ENCODE data around the gene GLIS1. TPM values are rescaled to one million over a fixed set of nuclear protein-coding genes. Genes with fewer than 3 reads are reported as not detected.

The GLIS1 gene
- total RNA-seq, 1 experiment from 2014 or later = not detected

- Histone ChIP-seq H3F3A (ENCODE audit: insufficient read depth, low read depth) (peaks cover 18% of the 10 kb centered on the region; the same call in 1 of the 2 replicates), H3K27me3 (ENCODE audit: insufficient read depth, low read depth) (no peaks in the 10 kb centered on the region), H2AFZ (peak overlapping the region; percentile 24; the same call in 1 of the 2 replicates), H4K20me1 (ENCODE audit: insufficient read depth) (no peaks in the 10 kb centered on the region), H3K4me1 (replicated peaks; ENCODE audit: insufficient read depth) (peaks cover 39% of the 10 kb centered on the region), H3K4me2 (peak overlapping the region; percentile 70), H3K79me2 (ENCODE audit: low read depth) (no peaks in the 10 kb centered on the region), H3K9me3 (ENCODE audit: insufficient read depth, low read depth) (no peaks in the 10 kb centered on the region), H3K27ac (peak overlapping the region; percentile 97), H3K9me2 (ENCODE audit: insufficient read depth) (no peaks in the 10 kb centered on the region), H3K36me3 (ENCODE audit: low read depth) (no peaks in the 10 kb centered on the region), H3K4me3 (no peak overlapping the region; the same call in 1 of the 2 replicates)
- ChIA-PET POLR2A (ENCODE audit: unreplicated experiment) (no interaction called here), CTCF (no interaction called here)
- BruUV-seq (replicated peaks) = no TSS peak
- intact Hi-C loops (cut with micrococcal nuclease; ENCODE audit: unreplicated experiment) = no loop called here
- TF ChIP-seq, protein P1, sequence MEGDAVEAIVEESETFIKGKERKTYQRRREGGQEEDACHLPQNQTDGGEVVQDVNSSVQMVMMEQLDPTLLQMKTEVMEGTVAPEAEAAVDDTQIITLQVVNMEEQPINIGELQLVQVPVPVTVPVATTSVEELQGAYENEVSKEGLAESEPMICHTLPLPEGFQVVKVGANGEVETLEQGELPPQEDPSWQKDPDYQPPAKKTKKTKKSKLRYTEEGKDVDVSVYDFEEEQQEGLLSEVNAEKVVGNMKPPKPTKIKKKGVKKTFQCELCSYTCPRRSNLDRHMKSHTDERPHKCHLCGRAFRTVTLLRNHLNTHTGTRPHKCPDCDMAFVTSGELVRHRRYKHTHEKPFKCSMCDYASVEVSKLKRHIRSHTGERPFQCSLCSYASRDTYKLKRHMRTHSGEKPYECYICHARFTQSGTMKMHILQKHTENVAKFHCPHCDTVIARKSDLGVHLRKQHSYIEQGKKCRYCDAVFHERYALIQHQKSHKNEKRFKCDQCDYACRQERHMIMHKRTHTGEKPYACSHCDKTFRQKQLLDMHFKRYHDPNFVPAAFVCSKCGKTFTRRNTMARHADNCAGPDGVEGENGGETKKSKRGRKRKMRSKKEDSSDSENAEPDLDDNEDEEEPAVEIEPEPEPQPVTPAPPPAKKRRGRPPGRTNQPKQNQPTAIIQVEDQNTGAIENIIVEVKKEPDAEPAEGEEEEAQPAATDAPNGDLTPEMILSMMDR (conservative IDR thresholded peaks at IDR 0.05) = no peak
- TF ChIP-seq EZH2 (IDR thresholded peaks at IDR 0.05; ENCODE audit: low read depth) = no peak
- no peak for DNase-seq
Measured at GRCh38 chr1:53542551-53542950, 196.4 kb downstream of the GLIS1 start.

DNA sequence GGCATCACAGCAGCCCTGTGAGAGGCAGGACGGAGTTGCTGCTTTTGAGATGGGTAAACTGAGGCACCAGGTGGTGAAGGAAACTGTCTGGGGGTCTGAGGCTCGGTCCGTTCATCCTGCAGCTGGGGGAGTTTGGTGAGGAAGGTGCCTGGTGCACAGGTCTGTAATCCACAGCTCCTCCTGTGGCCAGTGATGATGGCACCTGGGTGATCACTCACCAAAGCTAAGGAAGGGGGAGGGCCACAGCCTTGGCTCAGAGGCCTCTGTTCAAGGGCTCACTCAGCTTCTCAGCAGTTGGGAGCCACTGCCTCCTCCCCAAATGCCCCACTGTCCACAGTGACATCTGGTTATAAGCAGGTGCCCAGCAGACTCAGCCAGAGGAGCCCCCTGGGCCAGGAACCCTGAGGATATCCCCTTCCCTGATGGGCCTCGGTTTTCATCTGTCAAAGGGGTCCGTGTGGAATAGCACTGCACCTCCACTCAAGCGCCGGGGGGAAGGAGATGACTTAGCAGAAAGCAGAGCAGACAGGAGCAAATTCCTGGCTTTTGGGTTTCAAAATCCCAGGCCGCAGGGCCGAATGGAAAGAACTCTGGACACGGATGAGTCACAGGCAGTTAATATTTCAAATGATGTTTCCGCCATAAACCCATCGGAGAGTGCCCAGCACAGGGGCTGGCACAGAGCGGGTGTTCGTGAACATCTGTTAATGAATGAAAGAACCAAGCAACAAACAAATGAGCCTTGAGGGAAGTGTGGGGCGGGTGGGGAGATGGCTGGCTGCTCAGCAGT, 197.0 kb downstream of the GLIS1 start:
- Histone ChIP-seq H3K79me2 (ENCODE audit: low read depth) (no peaks in the 10 kb centered on the region), H3K9me3 (ENCODE audit: insufficient read depth, low read depth) (no peaks in the 10 kb centered on the region), H3K4me2 (peak overlapping the region; percentile 70), H3F3A (ENCODE audit: insufficient read depth, low read depth) (peaks cover 18% of the 10 kb centered on the region; the same call in 1 of the 2 replicates), H3K4me3 (peak overlapping the region; percentile 33; the same call in 1 of the 2 replicates), H3K27ac (peak overlapping the region; percentile 97), H3K27me3 (ENCODE audit: insufficient read depth, low read depth) (no peaks in the 10 kb centered on the region), H4K20me1 (ENCODE audit: insufficient read depth) (no peaks in the 10 kb centered on the region), H3K4me1 (replicated peaks; ENCODE audit: insufficient read depth) (peaks cover 39% of the 10 kb centered on the region), H3K36me3 (ENCODE audit: low read depth) (no peaks in the 10 kb centered on the region), H2AFZ (peak overlapping the region; percentile 74), H3K9me2 (ENCODE audit: insufficient read depth) (no peaks in the 10 kb centered on the region)
- ChIA-PET POLR2A (ENCODE audit: unreplicated experiment) (interaction anchor here (0.6 kb wide), 1 partner anchor 55 kb away, joined by 11 read pairs; no protein-coding TSS in a partner anchor), CTCF (interaction anchor here (0.7 kb wide), 2 partner anchors 30 to 52 kb away, joined by 3 read pairs; no protein-coding TSS in a partner anchor)
- TF ChIP-seq, protein P1 (conservative IDR thresholded peaks at IDR 0.05) = peak; percentile 78
- TF ChIP-seq EZH2 (IDR thresholded peaks at IDR 0.05; ENCODE audit: low read depth) = no peak
- intact Hi-C loops (cut with micrococcal nuclease; ENCODE audit: unreplicated experiment) = no loop called here
- DNase-seq = peak; percentile 68 to 89
- BruUV-seq (replicated peaks) = TSS peak; percentile 80

DNA sequence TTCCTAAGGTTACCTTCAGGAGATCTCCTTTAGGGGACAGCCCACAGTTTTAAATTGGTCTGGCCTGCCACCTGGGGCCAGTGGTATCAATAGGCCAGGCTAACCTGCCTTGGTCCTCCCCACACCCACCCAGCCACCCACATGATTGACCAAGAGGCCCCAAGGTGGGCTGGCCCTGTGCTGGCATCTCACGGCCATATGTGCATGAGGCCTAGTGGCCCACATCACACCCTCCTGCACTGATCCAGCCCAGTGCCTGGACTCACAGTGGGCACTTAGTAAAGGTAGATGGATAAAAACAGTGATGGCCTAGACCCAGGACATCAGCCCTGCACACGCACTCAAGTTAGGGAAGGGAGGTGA, 197.7 kb downstream of the GLIS1 start:
- no peaks in the 10 kb centered on the region for H3K27me3 ChIP-seq (ENCODE audit: insufficient read depth, low read depth)
- no peaks in the 10 kb centered on the region for H3K9me2 ChIP-seq (ENCODE audit: insufficient read depth)
- no peaks in the 10 kb centered on the region for H3K9me3 ChIP-seq (ENCODE audit: insufficient read depth, low read depth)
- POLR2A ChIA-PET (ENCODE audit: unreplicated experiment) = interaction anchor here (0.6 kb wide), 1 partner anchor 54 kb away, joined by 11 read pairs; no protein-coding TSS in a partner anchor
- intact Hi-C loops (cut with micrococcal nuclease; ENCODE audit: unreplicated experiment) = no loop called here
- peak overlapping the region; percentile 70 for H3K4me2 ChIP-seq
- peak overlapping the region; percentile 74; the same call in 1 of the 2 replicates for H2AFZ ChIP-seq
- H3K4me3 ChIP-seq = peak overlapping the region; percentile 33; the same call in 1 of the 2 replicates
- H3K4me1 ChIP-seq (replicated peaks; ENCODE audit: insufficient read depth) = peaks cover 39% of the 10 kb centered on the region
- H3K79me2 ChIP-seq (ENCODE audit: low read depth) = no peaks in the 10 kb centered on the region
- H4K20me1 ChIP-seq (ENCODE audit: insufficient read depth) = no peaks in the 10 kb centered on the region
- no TSS peak for BruUV-seq (replicated peaks)
- CTCF ChIA-PET = interaction anchor here (0.7 kb wide), 1 partner anchor 51 kb away, joined by 3 read pairs; no protein-coding TSS in a partner anchor
- H3F3A ChIP-seq (ENCODE audit: insufficient read depth, low read depth) = peaks cover 18% of the 10 kb centered on the region; the same call in 1 of the 2 replicates
- no peaks in the 10 kb centered on the region for H3K36me3 ChIP-seq (ENCODE audit: low read depth)
- H3K27ac ChIP-seq = peak overlapping the region; percentile 97
- no peak for DNase-seq
- TF ChIP-seq, protein P1 (conservative IDR thresholded peaks at IDR 0.05) = no peak
- TF ChIP-seq EZH2 (IDR thresholded peaks at IDR 0.05; ENCODE audit: low read depth) = no peak

Data from PC-9 (cell line).